HepG2 (cell line): ENCODE results near the gene ARHGEF38. TPM values are rescaled to one million over a fixed set of nuclear protein-coding genes. Genes with fewer than 3 reads are reported as not detected.
"Not testable (repeated sequence)": the region's sequence is repeated elsewhere in the genome, so short reads cannot be mapped to it uniquely, and the experiment has no call there.

Experiments
- ATAC-seq: fragments of 200-7000 bp; cut with Tn5 transposase; 3 replicates; pipeline ENCODE4 v1.9.1; 2020; ENCODE audit warnings: mild to moderate bottlenecking, moderate library complexity
- BruUV-seq: library from RNA; stranded (reverse); fragments of 400-500 nt; replicated peaks from 2 replicates; lab custom pipeline; 2021; lab: Mats Ljungman, UMichigan
- CTCF ChIA-PET: fragments of 300-600 bp; formaldehyde crosslinking; extraction: SDS; loops from one replicate; lab custom pipeline; 2021; ENCODE audit warnings: low total read pairs, inconsistent platforms, low intra/inter-chr PET ratio; lab: Yijun Ruan, JAX
- POLR2A ChIA-PET: fragments of 350-600 bp; sonication (Branson Sonifier 250); formaldehyde crosslinking; loops from one replicate; lab custom pipeline; 2020; ENCODE audit warnings: antibody characterized with exemption, inconsistent platforms; lab: Yijun Ruan, JAX
- DNase-seq: peaks from one replicate; pipeline ENCODE4 v3.0.0-alpha.2; 2015; ENCODE audit warnings: low spot score
- FAIRE-seq: peaks from 3 replicates; lab custom pipeline; 2011; peaks lifted over from hg19 to GRCh38; lab: Jason Lieb, UNC
- H2AFZ ChIP-seq: one replicate; pipeline ENCODE4 v1.6.1; 2011; ENCODE audit warnings: low read length, inconsistent platforms
- H3K27ac ChIP-seq: fragments of 300-600 bp; 3 replicates; pipeline ENCODE4 v1.8.0; 2011; ENCODE audit warnings: mixed run types, mild to moderate bottlenecking, mixed read lengths, low read length, inconsistent platforms; ENCODE audit not compliant: insufficient read depth; ENCODE audit errors: extremely low read length
- H3K27me3 ChIP-seq, 2 experiments: fragments of 200-600 bp in 1 of 2; 2 replicates in 1 of 2; 3 replicates in 1 of 2; pipeline versions ENCODE4 v1.6.0 to v1.8.0; 2011; ENCODE audit warnings: low read length in 2 of 2, mild to moderate bottlenecking in 2 of 2, moderate library complexity in 2 of 2, inconsistent platforms in 1 of 2; ENCODE audit not compliant: insufficient read depth in 2 of 2, control insufficient read depth in 1 of 2
- H3K36me3 ChIP-seq, 2 experiments: fragments of 200-600 bp in 1 of 2; replicated peaks in 1 of 2; 2 replicates in 1 of 2; 3 replicates in 1 of 2; pipeline versions ENCODE4 v1.5.1 to v1.8.0; 2011; ENCODE audit warnings: low read length in 2 of 2, inconsistent platforms in 1 of 2; ENCODE audit not compliant: insufficient read depth in 2 of 2, control insufficient read depth in 1 of 2
- H3K4me1 ChIP-seq: 2 replicates; pipeline ENCODE4 v1.5.1; 2012; ENCODE audit warnings: low read length, inconsistent platforms; ENCODE audit not compliant: insufficient read depth
- H3K4me2 ChIP-seq: 2 replicates; pipeline ENCODE4 v1.6.0; 2011; ENCODE audit warnings: low read depth, low read length, inconsistent platforms
- H3K4me3 ChIP-seq, 3 experiments: fragments of 200-600 bp in 1 of 3; sonication (generic), shearing (Covaris generic) in 1 of 3; replicated peaks in 1 of 3; 2 replicates each; pipeline ENCODE4 v1.5.1; 2011 to 2016; ENCODE audit warnings: low read length in 3 of 3, inconsistent platforms in 2 of 3, low read depth in 2 of 3, mild to moderate bottlenecking in 2 of 3, control low read depth in 1 of 3, mixed read lengths in 1 of 3; ENCODE audit not compliant: insufficient read depth in 1 of 3
- H3K79me2 ChIP-seq: one replicate; pipeline ENCODE4 v1.6.1; 2011; ENCODE audit warnings: low read length, inconsistent platforms; ENCODE audit not compliant: insufficient read depth
- H3K9ac ChIP-seq: 2 replicates; pipeline ENCODE4 v1.6.0; 2011; ENCODE audit warnings: mild to moderate bottlenecking, low read depth, low read length, inconsistent platforms; ENCODE audit not compliant: insufficient read depth
- H3K9me3 ChIP-seq: 2 replicates; pipeline ENCODE4 v1.5.1; 2012; ENCODE audit warnings: mild to moderate bottlenecking, low read length
- H4K20me1 ChIP-seq: 2 replicates; pipeline ENCODE4 v1.6.0; 2011; ENCODE audit warnings: inconsistent platforms, mild to moderate bottlenecking, low read length, moderate library complexity; ENCODE audit not compliant: insufficient read depth
- MAZ ChIP-seq, 2 experiments: sonication (generic) in 1 of 2; formaldehyde crosslinking in 1 of 2; IDR thresholded peaks; 2 replicates each; pipeline versions ENCODE4 v1.5.0 to v1.6.1; 2012 to 2020; ENCODE audit warnings: low read depth in 2 of 2, mild to moderate bottlenecking in 2 of 2, borderline replicate concordance in 1 of 2, improper control_type of control experiment in 1 of 2, low read length in 1 of 2, missing genetic modification reagents in 1 of 2, moderate library complexity in 1 of 2
- MEIS1 ChIP-seq: sonication (generic); formaldehyde crosslinking; IDR thresholded peaks from 2 replicates; pipeline ENCODE4 v1.9.0; 2021; ENCODE audit warnings: mild to moderate bottlenecking, missing genetic modification reagents, moderate library complexity, borderline replicate concordance
- STAG1 ChIP-seq: sonication (generic); formaldehyde crosslinking; IDR thresholded peaks from 2 replicates; pipeline ENCODE4 v1.4.0; 2020; ENCODE audit warnings: missing genetic modification reagents
- WGBS: methylation state at CpG from one replicate; pipeline ENCODE4 v1.1.6; 2017; ENCODE audit warnings: low lambda C conversion rate; 5-methylcytosine and 5-hydroxymethylcytosine counted together
- in situ Hi-C: cut with HindIII; loops from 2 replicates; pipeline ENCODE4 v1.10.0; 2017; ENCODE audit warnings: low pct_unique_long_range_greater_than_20kb; ENCODE audit not compliant: extremely low pct_ligation_motif_present
- intact Hi-C: fragments of 100-400 bp; cut with micrococcal nuclease; formaldehyde crosslinking; loops from one replicate; pipeline ENCODE4 v1.10.0; 2022; ENCODE audit not compliant: unreplicated experiment
- polyA plus RNA-seq, 8 experiments: library from polyadenylated mRNA; depleted of rRNA in 3 of 8; stranded (reverse) in 7 of 8; unstranded in 1 of 8; fragments of >200 nt; fragmentation: Illumina TruSeq in 4 of 8; extraction: Trizol in 4 of 8; gene quantifications; 2 replicates each; pipeline versions ENCODE4 v1.2.1 to v1.2.3, GENCODE V29; 2011 to 2016; ENCODE audit warnings: low read depth in 4 of 8, missing spikeins in 1 of 8, mixed read lengths in 1 of 8; ENCODE audit not compliant: insufficient read depth in 1 of 8
- total RNA-seq, 5 experiments: library from RNA; depleted of rRNA; stranded (reverse); fragments of >200 nt; fragmentation: Illumina TruSeq; extraction: Trizol; gene quantifications; 2 replicates each; pipeline ENCODE4 v1.2.3, GENCODE V29; 2016; ENCODE audit warnings: low read depth in 1 of 5
- TF ChIP-seq, protein P1 (sequence below): sonication (generic); formaldehyde crosslinking; IDR thresholded peaks from 2 replicates; pipeline ENCODE4 v1.4.0; 2020; ENCODE audit warnings: mild to moderate bottlenecking, missing genetic modification reagents
- TF ChIP-seq, protein P2 (sequence below), 2 experiments: sonication (generic) in 1 of 2; formaldehyde crosslinking in 1 of 2; IDR thresholded peaks; 2 replicates each; pipeline versions ENCODE4 v1.5.1 to v1.6.1; 2011 to 2020; ENCODE audit warnings: borderline replicate concordance in 1 of 2, low read depth in 1 of 2, low read length in 1 of 2, mild to moderate bottlenecking in 1 of 2, missing genetic modification reagents in 1 of 2, moderate library complexity in 1 of 2
- TF ChIP-seq, protein P3 (sequence below): IDR thresholded peaks from 2 replicates; pipeline ENCODE4 v1.6.1; 2016

ARHGEF38 gene
- total and polyA plus RNA-seq, 2 of the 13 experiments (the other 11 are each of a cell fraction or from before 2014, with no cell fraction given): not detected

DNA sequence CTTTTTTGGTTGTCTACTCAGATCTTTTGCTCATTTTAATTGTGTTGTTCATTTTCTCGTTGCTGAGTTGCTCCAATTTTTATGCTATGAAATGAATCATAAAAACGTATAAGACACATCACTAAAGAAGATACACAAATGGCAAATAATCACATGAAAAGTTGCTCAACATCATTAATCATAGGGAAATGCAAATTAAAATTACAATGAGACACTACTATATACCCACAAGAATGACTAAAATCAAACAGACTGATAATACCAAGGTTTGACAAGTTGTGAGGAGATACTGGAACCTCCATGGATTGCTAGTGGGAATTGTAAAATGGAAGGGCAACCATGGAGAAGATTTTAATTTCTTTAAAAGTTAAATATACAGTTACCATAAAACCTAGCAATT, 173.2 kb downstream of the ARHGEF38 start:
- Histone ChIP-seq H3K4me2 (no peak overlapping the region), H3K27ac (no peak overlapping the region), H3K79me2 (no peaks in the 10 kb centered on the region), H3K9me3 (no peaks in the 10 kb centered on the region), H2AFZ (no peak overlapping the region), H4K20me1 (no peaks in the 10 kb centered on the region), H3K9ac (no peak overlapping the region), H3K27me3 (no peaks in the 10 kb centered on the region), H3K4me3 (no peak overlapping the region), H3K36me3 (no peaks in the 10 kb centered on the region; a peak in 1 of 5 replicates), H3K4me1 (no peaks in the 10 kb centered on the region)
- CTCF ChIA-PET: no interaction called here
- FAIRE-seq: no peak
- DNase-seq: no peak
- in situ Hi-C loops (no loop called here), intact Hi-C loops (no loop called here)
- 72% methylated on average over 2 of the region's 2 CpGs for WGBS
- POLR2A ChIA-PET: no interaction called here
- TF ChIP-seq, protein P1, sequence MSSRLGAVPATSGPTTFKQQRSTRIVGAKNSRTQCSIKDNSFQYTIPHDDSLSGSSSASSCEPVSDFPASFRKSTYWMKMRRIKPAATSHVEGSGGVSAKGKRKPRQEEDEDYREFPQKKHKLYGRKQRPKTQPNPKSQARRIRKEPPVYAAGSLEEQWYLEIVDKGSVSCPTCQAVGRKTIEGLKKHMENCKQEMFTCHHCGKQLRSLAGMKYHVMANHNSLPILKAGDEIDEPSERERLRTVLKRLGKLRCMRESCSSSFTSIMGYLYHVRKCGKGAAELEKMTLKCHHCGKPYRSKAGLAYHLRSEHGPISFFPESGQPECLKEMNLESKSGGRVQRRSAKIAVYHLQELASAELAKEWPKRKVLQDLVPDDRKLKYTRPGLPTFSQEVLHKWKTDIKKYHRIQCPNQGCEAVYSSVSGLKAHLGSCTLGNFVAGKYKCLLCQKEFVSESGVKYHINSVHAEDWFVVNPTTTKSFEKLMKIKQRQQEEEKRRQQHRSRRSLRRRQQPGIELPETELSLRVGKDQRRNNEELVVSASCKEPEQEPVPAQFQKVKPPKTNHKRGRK (CRISPR knock-in tag): no peak
- TF ChIP-seq STAG1 (no peak), MAZ (IDR thresholded peaks at IDR 0.05; ENCODE audit: borderline replicate concordance, low read depth, low read length) (no peak), MAZ (CRISPR knock-in tag; IDR thresholded peaks at IDR 0.05; ENCODE audit: low read depth) (no peak), MEIS1 (no peak)
- TF ChIP-seq, protein P2, sequence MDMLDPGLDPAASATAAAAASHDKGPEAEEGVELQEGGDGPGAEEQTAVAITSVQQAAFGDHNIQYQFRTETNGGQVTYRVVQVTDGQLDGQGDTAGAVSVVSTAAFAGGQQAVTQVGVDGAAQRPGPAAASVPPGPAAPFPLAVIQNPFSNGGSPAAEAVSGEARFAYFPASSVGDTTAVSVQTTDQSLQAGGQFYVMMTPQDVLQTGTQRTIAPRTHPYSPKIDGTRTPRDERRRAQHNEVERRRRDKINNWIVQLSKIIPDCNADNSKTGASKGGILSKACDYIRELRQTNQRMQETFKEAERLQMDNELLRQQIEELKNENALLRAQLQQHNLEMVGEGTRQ (IDR thresholded peaks at IDR 0.05; ENCODE audit: low read depth, low read length): no peak
- TF ChIP-seq, protein P2 (CRISPR knock-in tag; IDR thresholded peaks at IDR 0.05; ENCODE audit: borderline replicate concordance): no peak
- TF ChIP-seq, protein P3, sequence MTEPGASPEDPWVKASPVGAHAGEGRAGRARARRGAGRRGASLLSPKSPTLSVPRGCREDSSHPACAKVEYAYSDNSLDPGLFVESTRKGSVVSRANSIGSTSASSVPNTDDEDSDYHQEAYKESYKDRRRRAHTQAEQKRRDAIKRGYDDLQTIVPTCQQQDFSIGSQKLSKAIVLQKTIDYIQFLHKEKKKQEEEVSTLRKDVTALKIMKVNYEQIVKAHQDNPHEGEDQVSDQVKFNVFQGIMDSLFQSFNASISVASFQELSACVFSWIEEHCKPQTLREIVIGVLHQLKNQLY (CRISPR knock-in tag): no peak
- no peak for ATAC-seq
- BruUV-seq: no TSS peak

DNA sequence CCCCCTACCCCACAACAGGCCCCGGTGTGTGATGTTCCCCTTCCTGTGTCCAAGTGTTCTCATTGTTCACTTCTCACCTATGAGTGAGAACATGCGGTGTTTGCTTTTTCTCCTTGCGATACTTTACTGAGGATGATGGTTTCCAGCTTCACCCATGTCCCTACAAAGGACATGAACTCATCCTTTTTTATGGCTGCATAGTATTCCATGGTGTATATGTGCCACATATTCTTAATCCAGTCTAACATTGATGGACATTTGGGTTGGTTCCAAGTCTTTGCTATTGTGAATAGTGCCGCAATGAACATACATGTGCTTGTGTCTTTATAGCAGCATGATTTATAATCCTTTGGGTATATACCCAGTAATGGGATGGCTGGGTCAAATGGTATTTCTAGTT, 177.5 kb downstream of the ARHGEF38 start:
- H3K4me2 ChIP-seq, H3K36me3 ChIP-seq, BruUV-seq, H3K4me1 ChIP-seq, H3K27ac ChIP-seq, CTCF ChIA-PET, H3K9me3 ChIP-seq, H3K79me2 ChIP-seq, H4K20me1 ChIP-seq, in situ Hi-C loops, ATAC-seq, FAIRE-seq, H3K4me3 ChIP-seq, H2AFZ ChIP-seq, H3K9ac ChIP-seq, intact Hi-C loops, H3K27me3 ChIP-seq, DNase-seq, POLR2A ChIA-PET: not testable (repeated sequence)
- 97% methylated on average over 4 of the region's 4 CpGs for WGBS
